IMR-90 (cell line): Measurements from ENCODE around the gene TIPARP. TPM values are rescaled to one million over a fixed set of nuclear protein-coding genes. Genes with fewer than 3 reads are reported as not detected.
"Not testable (repeated sequence)": the region's sequence is repeated elsewhere in the genome, so short reads cannot be mapped to it uniquely, and the experiment has no call there.

Source experiments
- ATAC-seq: fragments of 200-7000 bp; cut with Tn5 transposase; 2 replicates; pipeline ENCODE4 v1.9.1; 2020; ENCODE audit warnings: low read depth, mild to moderate bottlenecking, moderate library complexity
- BruUV-seq: library from RNA; stranded (reverse); fragments of 400-500 nt; replicated peaks from 2 replicates; lab custom pipeline; 2021; lab: Mats Ljungman, UMichigan
- CTCF ChIA-PET: fragments of 300-600 bp; formaldehyde crosslinking; extraction: SDS; loops from one replicate; lab custom pipeline; 2021; ENCODE audit warnings: antibody characterized with exemption; lab: Yijun Ruan, JAX
- POLR2A ChIA-PET: fragments of 300-600 bp; sonication (Branson Sonifier 250); formaldehyde crosslinking; loops from one replicate; lab custom pipeline; 2022; ENCODE audit warnings: antibody characterized with exemption; ENCODE audit not compliant: unreplicated experiment; lab: Charles Lee
- DNase-seq: peaks from one replicate; pipeline ENCODE4 v3.0.0; 2013
- H2AFZ ChIP-seq: replicated peaks from 2 replicates; pipeline ENCODE3; 2013; ENCODE audit warnings: low read length, mild to moderate bottlenecking; ENCODE audit not compliant: poor library complexity
- H2AK5ac ChIP-seq: 2 replicates; pipeline ENCODE4 v1.6.1; 2013; ENCODE audit warnings: low read depth, low read length, inconsistent platforms
- H2AK9ac ChIP-seq: replicated peaks from 2 replicates; pipeline ENCODE3; 2013; ENCODE audit warnings: mild to moderate bottlenecking, low read depth, low read length, moderate library complexity; ENCODE audit not compliant: poor library complexity
- H2BK120ac ChIP-seq: 2 replicates; pipeline ENCODE4 v1.6.1; 2013; ENCODE audit warnings: low read depth, low read length, inconsistent platforms
- H2BK15ac ChIP-seq: 3 replicates; pipeline ENCODE4 v1.6.1; 2013; ENCODE audit warnings: low read depth, low read length, inconsistent platforms
- H2BK20ac ChIP-seq: 2 replicates; pipeline ENCODE4 v1.6.1; 2013; ENCODE audit warnings: low read depth, mild to moderate bottlenecking, inconsistent platforms, low read length, moderate library complexity
- H2BK5ac ChIP-seq: 2 replicates; pipeline ENCODE4 v1.6.1; 2013; ENCODE audit warnings: mild to moderate bottlenecking, low read depth, low read length, inconsistent platforms; ENCODE audit not compliant: poor library complexity, severe bottlenecking
- H3K14ac ChIP-seq: replicated peaks from 2 replicates; pipeline ENCODE4 v1.6.1; 2013; ENCODE audit warnings: low read depth, low read length, inconsistent platforms
- H3K18ac ChIP-seq: 2 replicates; pipeline ENCODE4 v1.6.1; 2013; ENCODE audit warnings: low read depth, low read length, control low read depth
- H3K23ac ChIP-seq: 2 replicates; pipeline ENCODE4 v1.6.1; 2013; ENCODE audit warnings: low read depth, low read length, inconsistent platforms
- H3K27ac ChIP-seq: 2 replicates; pipeline ENCODE4 v1.5.1; 2013; ENCODE audit warnings: mild to moderate bottlenecking, control low read depth, low read length; ENCODE audit not compliant: insufficient read depth
- H3K27me3 ChIP-seq: 2 replicates; pipeline ENCODE4 v1.6.1; 2013; ENCODE audit warnings: low read length; ENCODE audit not compliant: control insufficient read depth, insufficient read depth
- H3K36me3 ChIP-seq: 2 replicates; pipeline ENCODE4 v1.6.1; 2013; ENCODE audit warnings: low read length, mixed read lengths; ENCODE audit not compliant: control insufficient read depth, insufficient read depth
- H3K4ac ChIP-seq: 2 replicates; pipeline ENCODE4 v1.6.1; 2013; ENCODE audit warnings: low read depth, low read length, inconsistent platforms
- H3K4me1 ChIP-seq: 2 replicates; pipeline ENCODE4 v1.6.1; 2013; ENCODE audit warnings: low read length, mixed read lengths; ENCODE audit not compliant: control insufficient read depth, insufficient read depth
- H3K4me2 ChIP-seq: 2 replicates; pipeline ENCODE4 v1.6.1; 2013; ENCODE audit warnings: low read depth, mild to moderate bottlenecking, control low read depth, low read length, moderate library complexity
- H3K4me3 ChIP-seq: 2 replicates; pipeline ENCODE4 v1.5.1; 2013; ENCODE audit warnings: low read depth, mild to moderate bottlenecking, control low read depth, low read length, moderate library complexity; ENCODE audit not compliant: insufficient read depth
- H3K56ac ChIP-seq: 2 replicates; pipeline ENCODE4 v1.6.1; 2013; ENCODE audit warnings: low read length, inconsistent platforms; ENCODE audit not compliant: insufficient read depth; ENCODE audit errors: extremely low read depth
- H3K79me1 ChIP-seq, 2 experiments: 2 replicates each; pipeline ENCODE4 v1.6.1; 2013; ENCODE audit warnings: low read length in 2 of 2, inconsistent platforms in 1 of 2, low read depth in 1 of 2
- H3K9ac ChIP-seq: 2 replicates; pipeline ENCODE4 v1.6.1; 2013; ENCODE audit warnings: low read depth, low read length, control low read depth
- H3K9me1 ChIP-seq: 2 replicates; pipeline ENCODE4 v1.6.1; 2013; ENCODE audit warnings: low read length, inconsistent platforms; ENCODE audit not compliant: insufficient read depth
- H3K9me3 ChIP-seq: 2 replicates; pipeline ENCODE4 v1.6.1; 2013; ENCODE audit warnings: low read length; ENCODE audit not compliant: control insufficient read depth, insufficient read depth
- H4K20me1 ChIP-seq: 2 replicates; pipeline ENCODE4 v1.6.1; 2013; ENCODE audit warnings: low read length, inconsistent platforms; ENCODE audit not compliant: insufficient read depth
- H4K5ac ChIP-seq: 2 replicates; pipeline ENCODE4 v1.6.1; 2013; ENCODE audit warnings: mild to moderate bottlenecking, low read depth, low read length, control low read depth
- H4K8ac ChIP-seq, 2 experiments: 2 replicates each; pipeline ENCODE4 v1.6.1; 2013; ENCODE audit warnings: low read depth in 2 of 2, low read length in 2 of 2, control low read depth in 1 of 2, inconsistent platforms in 1 of 2
- H4K91ac ChIP-seq: 2 replicates; pipeline ENCODE4 v1.6.1; 2013; ENCODE audit warnings: low read depth, low read length, inconsistent platforms; ENCODE audit not compliant: insufficient read depth
- BHLHE40 ChIP-seq: fragments of 150-350 bp; IDR thresholded peaks from 2 replicates; pipeline ENCODE4 v1.6.1; 2016; ENCODE audit warnings: mild to moderate bottlenecking, low read depth, low read length
- CEBPB ChIP-seq: IDR thresholded peaks from 2 replicates; pipeline ENCODE4 v1.6.1; 2012; ENCODE audit warnings: low read depth, low read length, improper control_type of control experiment
- CHD1 ChIP-seq: IDR thresholded peaks from 2 replicates; pipeline ENCODE4 v1.6.1; 2012; ENCODE audit warnings: low read depth, low read length, improper control_type of control experiment
- MAFK ChIP-seq: IDR thresholded peaks from 2 replicates; pipeline ENCODE4 v1.6.1; 2012; ENCODE audit warnings: low read depth, low read length, improper control_type of control experiment
- MXI1 ChIP-seq: IDR thresholded peaks from 2 replicates; pipeline ENCODE4 v1.6.1; 2012; ENCODE audit warnings: low read depth, mild to moderate bottlenecking, low read length, moderate library complexity, borderline replicate concordance
- NFE2L2 ChIP-seq: fragments of 150-350 bp; IDR thresholded peaks from 2 replicates; pipeline ENCODE4 v1.6.1; 2016; ENCODE audit warnings: low read depth, mild to moderate bottlenecking, low read length
- RAD21 ChIP-seq: IDR thresholded peaks from 2 replicates; pipeline ENCODE4 v1.6.1; 2012; ENCODE audit warnings: low read length, improper control_type of control experiment
- RCOR1 ChIP-seq: IDR thresholded peaks from 2 replicates; pipeline ENCODE4 v1.6.1; 2012; ENCODE audit warnings: mild to moderate bottlenecking, low read length, improper control_type of control experiment; ENCODE audit not compliant: insufficient replicate concordance
- WGBS, 2 experiments: methylation state at CpG; one replicate each; pipeline versions ENCODE4 v1.1.5 to v1.1.7; 2013; ENCODE audit warnings: missing lambda C conversion rate in 2 of 2; ENCODE audit not compliant: insufficient read length in 1 of 2; ENCODE audit errors: extremely low coverage in 2 of 2; 5-methylcytosine and 5-hydroxymethylcytosine counted together
- dilution Hi-C: fragments of 300-500 bp; cut with HindIII; formaldehyde crosslinking; loops from one replicate; pipeline ENCODE4 v1.14.3; 2018; ENCODE audit warnings: low sequenced_read_pairs; ENCODE audit not compliant: unreplicated experiment
- in situ Hi-C: fragments of 300-500 bp; cut with MboI; formaldehyde crosslinking; loops from 3 replicates; pipeline ENCODE4 v1.14.3; 2019; ENCODE audit warnings: low sequenced_read_pairs, inconsistent platforms, mixed read lengths
- intact Hi-C: fragments of 100-400 bp; cut with micrococcal nuclease; formaldehyde crosslinking; loops from 2 replicates; pipeline ENCODE4 v1.10.0; 2022
- polyA plus RNA-seq, 3 experiments: library from polyadenylated mRNA; depleted of rRNA; stranded (reverse); fragments of >200 nt; gene quantifications; 2 replicates each; pipeline ENCODE4 v1.2.3, GENCODE V29; 2012; ENCODE audit warnings: low replicate concordance in 1 of 3
- total RNA-seq: library from RNA; depleted of rRNA; stranded (reverse); fragments of >200 nt; gene quantifications from 2 replicates; pipeline ENCODE4 v1.2.3, GENCODE V29; 2012

The TIPARP gene
- total and polyA plus RNA-seq, 2 of the 4 experiments (the other 2 are of a cell fraction): 12.6 to 70.8 TPM

DNA sequence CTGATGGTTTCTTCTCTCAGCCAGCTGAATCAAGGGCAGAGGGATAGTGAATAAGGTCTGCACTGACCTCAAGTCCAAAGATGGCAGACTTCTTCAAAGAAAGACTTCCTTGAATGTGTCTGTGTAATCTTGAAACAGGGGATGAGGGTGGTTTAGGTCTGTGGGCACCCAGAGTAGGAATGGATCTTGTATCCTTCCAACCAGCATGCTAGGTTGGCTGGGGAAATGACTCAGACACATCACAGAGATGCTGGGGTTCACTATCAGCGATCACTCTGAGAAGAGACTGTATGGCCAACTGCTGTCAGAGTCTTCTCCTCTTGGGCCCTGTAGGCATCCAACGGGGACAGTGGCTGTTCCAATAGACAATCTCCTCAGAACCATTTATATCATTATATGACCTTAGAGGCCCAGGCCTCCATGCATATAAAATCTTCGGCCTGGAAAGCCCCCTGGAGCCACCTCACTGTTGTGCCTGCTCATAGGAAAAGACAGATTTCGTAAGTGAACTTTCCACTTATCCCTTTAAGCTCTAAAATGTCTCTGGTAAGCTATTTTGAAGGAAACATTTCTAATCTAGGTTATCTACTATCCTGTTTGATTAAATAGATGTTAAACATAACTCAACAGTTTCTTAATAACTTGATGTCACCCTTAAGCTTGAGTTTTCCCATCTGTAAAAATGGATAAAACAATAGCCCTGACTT, 58.5 kb downstream of the TIPARP start:
- CTCF ChIA-PET: interaction anchor here (0.6 kb wide), 1 partner anchor 559 kb away, joined by 3 read pairs; no protein-coding TSS in a partner anchor
- H3K79me1 ChIP-seq: peaks cover 0 to 3% of the 10 kb centered on the region in 2 experiments; a peak in 1 of 4 replicates
- H2AFZ ChIP-seq: no peak overlapping the region
- no peak overlapping the region for H3K56ac ChIP-seq
- TF ChIP-seq NFE2L2 (no peak), RCOR1 (no peak), CEBPB (no peak), MAFK (no peak), RAD21 (no peak), CHD1 (no peak), BHLHE40 (no peak), MXI1 (no peak)
- H3K9me3 ChIP-seq: no peaks in the 10 kb centered on the region
- H4K20me1 ChIP-seq: no peaks in the 10 kb centered on the region
- no peak overlapping the region for H3K4me2 ChIP-seq
- POLR2A ChIA-PET: no interaction called here
- BruUV-seq: no TSS peak
- no peak overlapping the region for H4K91ac ChIP-seq
- H3K9me1 ChIP-seq: peaks cover 8% of the 10 kb centered on the region; the same call in 1 of the 2 replicates
- no peak overlapping the region for H2AK5ac ChIP-seq
- H3K36me3 ChIP-seq: no peaks in the 10 kb centered on the region
- DNase-seq (no peak), ATAC-seq (no peak)
- no peak overlapping the region for H3K14ac ChIP-seq
- H3K27ac ChIP-seq: no peak overlapping the region
- H3K23ac ChIP-seq: no peak overlapping the region
- no peak overlapping the region for H2BK20ac ChIP-seq
- no peaks in the 10 kb centered on the region for H3K27me3 ChIP-seq
- intact Hi-C loops (no loop called here), dilution Hi-C loops (no loop called here), in situ Hi-C loops (no loop called here)
- H3K18ac ChIP-seq: no peak overlapping the region
- H3K4me1 ChIP-seq: peaks cover 8% of the 10 kb centered on the region
- WGBS, 2 experiments: 90% methylated on average over 2 of the region's 4 CpGs; no CpG with 5 or more reads in 1 of the 2 experiments
- H4K5ac ChIP-seq: no peak overlapping the region
- H4K8ac ChIP-seq: no peak overlapping the region
- H2BK120ac ChIP-seq: no peak overlapping the region
- H2AK9ac ChIP-seq: no peak overlapping the region
- no peak overlapping the region for H3K4me3 ChIP-seq
- H3K9ac ChIP-seq: no peak overlapping the region
- H3K4ac ChIP-seq: no peak overlapping the region
- H2BK5ac ChIP-seq: no peak overlapping the region
- H2BK15ac ChIP-seq: no peak overlapping the region

DNA sequence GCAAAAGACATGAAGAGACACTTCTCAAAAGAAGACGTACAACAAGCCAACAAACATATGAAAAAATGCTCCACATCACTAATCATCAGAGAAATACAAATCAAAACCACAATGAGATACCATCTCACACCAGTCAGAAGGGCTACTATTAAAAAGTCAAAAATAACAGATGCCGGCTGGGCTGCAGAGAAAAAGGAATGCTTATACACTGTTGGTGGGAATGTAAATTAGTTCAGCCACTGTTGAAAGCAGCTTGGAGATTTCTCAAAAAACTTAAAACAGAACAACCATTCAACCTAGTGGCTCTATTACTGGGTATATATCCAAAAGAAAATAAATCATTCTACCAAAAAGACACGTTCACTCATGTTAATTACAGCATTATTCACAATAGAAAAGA, 60.3 kb downstream of the TIPARP start:
- H3K4me2 ChIP-seq, H3K27me3 ChIP-seq, H3K18ac ChIP-seq, intact Hi-C loops, H4K20me1 ChIP-seq, H4K8ac ChIP-seq, DNase-seq, H4K5ac ChIP-seq, H3K27ac ChIP-seq, H2AK9ac ChIP-seq, H2BK120ac ChIP-seq, H2BK5ac ChIP-seq, H3K23ac ChIP-seq, H2BK20ac ChIP-seq, H3K79me1 ChIP-seq, H3K4me1 ChIP-seq, H3K14ac ChIP-seq, H2BK15ac ChIP-seq, H3K4me3 ChIP-seq, in situ Hi-C loops, H4K91ac ChIP-seq, H3K56ac ChIP-seq, H3K9ac ChIP-seq, H3K9me3 ChIP-seq, POLR2A ChIA-PET, CTCF ChIA-PET, H3K9me1 ChIP-seq, H3K36me3 ChIP-seq, H2AK5ac ChIP-seq, H3K4ac ChIP-seq, BruUV-seq, H2AFZ ChIP-seq, dilution Hi-C loops: not testable (repeated sequence)
- 0 out of 2 replicates have a peak, but pooled peaks have one; percentile 17 for ATAC-seq
- no CpG with 5 or more reads among the region's 3 CpGs for WGBS, 2 experiments
